K562 (cell line): ENCODE data around the gene DYRK1A.

Experiments
- CTCF ChIP-seq, 3 experiments: IDR thresholded peaks in 2 of 3; conservative IDR thresholded peaks in 1 of 3; 2 replicates each; pipeline ENCODE4 v1.5.1; 2011 to 2012; ENCODE audit warnings: low read length in 3 of 3, mild to moderate bottlenecking in 3 of 3, control low read depth in 2 of 3, improper control_type of control experiment in 1 of 3, inconsistent platforms in 1 of 3, low read depth in 1 of 3, mixed read lengths in 1 of 3, moderate library complexity in 1 of 3; ENCODE audit not compliant: insufficient read depth in 2 of 3
- KAT2B ChIP-seq: IDR thresholded peaks from one replicate; pipeline ENCODE4 v1.6.1; 2012; ENCODE audit warnings: low read depth, mild to moderate bottlenecking, control low read depth, inconsistent platforms, low read length, moderate library complexity
- MAX ChIP-seq: sonication (generic); formaldehyde crosslinking; IDR thresholded peaks from 2 replicates; pipeline ENCODE4 v1.9.0; 2022; ENCODE audit warnings: mild to moderate bottlenecking, missing genetic modification reagents
- USF2 ChIP-seq: sonication (generic); formaldehyde crosslinking; IDR thresholded peaks from 2 replicates; pipeline ENCODE4 v1.5.0; 2020; ENCODE audit warnings: missing genetic modification reagents

GRCh38 chr21:37324558-37324957 is 42.0 kb upstream of the DYRK1A start:
- TF ChIP-seq CTCF (IDR thresholded peaks at IDR 0.05 in 2 of 3, conservative IDR thresholded peaks at IDR 0.05 in 1 of 3; ENCODE audit: insufficient read depth in 2 of 3, low read depth in 1 of 3, low read length in 3 of 3) (no peak), KAT2B (no peak), MAX (CRISPR knock-in tag) (no peak), USF2 (CRISPR knock-in tag) (no peak)
